ENCODE data around the gene ASPG.

- no peak; the same call in 1 of the 2 replicates for TF ChIP-seq CTCF (conservative IDR thresholded peaks at IDR 0.05)
- no peak for TF ChIP-seq EZH2 (IDR thresholded peaks at IDR 0.05; ENCODE audit: low read depth)
Observed at GRCh38 chr14:104135121-104135903, 49.8 kb downstream of the ASPG start.

Measured in PC-9 (cell line).